Large intestine (tissue), 3 donors: ENCODE data around the gene DBT. TPM values are rescaled to one million over a fixed set of nuclear protein-coding genes. Genes with fewer than 3 reads are reported as not detected.
"Not testable (repeated sequence)": the region's sequence is repeated elsewhere in the genome, so short reads cannot be mapped to it uniquely, and the experiment has no call there.

Experiments
- DNase-seq, 2 donors: peaks; one replicate each; pipeline versions ENCODE4 v3.0.0 to v3.0.0-alpha.2; 2013
- H3K27ac ChIP-seq: one replicate; pipeline ENCODE4 v1.5.1; 2013; ENCODE audit warnings: low read length
- H3K27me3 ChIP-seq: 2 replicates; pipeline ENCODE4 v1.6.1; 2013; ENCODE audit warnings: low read length; ENCODE audit not compliant: control insufficient read depth, insufficient read depth
- H3K36me3 ChIP-seq: 2 replicates; pipeline ENCODE4 v1.6.1; 2013; ENCODE audit warnings: low read length; ENCODE audit not compliant: control insufficient read depth, insufficient read depth
- H3K4me1 ChIP-seq: one replicate; pipeline ENCODE4 v1.6.1; 2013; ENCODE audit warnings: low read length; ENCODE audit not compliant: control insufficient read depth, insufficient read depth
- H3K4me3 ChIP-seq: one replicate; pipeline ENCODE4 v1.5.1; 2013; ENCODE audit warnings: low read length
- H3K9me3 ChIP-seq: one replicate; pipeline ENCODE4 v1.6.1; 2013; ENCODE audit warnings: mild to moderate bottlenecking, low read depth, low read length, moderate library complexity; ENCODE audit not compliant: control insufficient read depth
- WGBS: methylation state at CpG from one replicate; pipeline ENCODE4 v1.1.5; 2013; ENCODE audit warnings: low lambda C conversion rate; ENCODE audit not compliant: insufficient coverage; 5-methylcytosine and 5-hydroxymethylcytosine counted together
- polyA plus RNA-seq: library from polyadenylated mRNA; unstranded; fragments of 120-200 nt; gene quantifications from one replicate; pipeline ENCODE4 v1.2.1, GENCODE V29; 2013

DBT gene
- polyA plus RNA-seq, 1 donor: 10.8 TPM

- not testable (repeated sequence) for H3K4me1 ChIP-seq, H3K4me3 ChIP-seq, H3K36me3 ChIP-seq, H3K9me3 ChIP-seq, H3K27ac ChIP-seq, DNase-seq
- WGBS: no CpG with 5 or more reads among the region's 5 CpGs
- peaks cover 13% of the 10 kb centered on the region for H3K27me3 ChIP-seq
These were observed 6.6 kb upstream of the DBT start for GRCh38 chr1:100256273-100256672.

- H3K27me3 ChIP-seq: peaks cover 13% of the 10 kb centered on the region
- H3K4me1 ChIP-seq: peaks cover 5% of the 10 kb centered on the region
- H3K36me3 ChIP-seq: no peaks in the 10 kb centered on the region
- 30% methylated on average over 2 of the region's 10 CpGs for WGBS
- H3K27ac ChIP-seq: no peak overlapping the region
- no peaks in the 10 kb centered on the region for H3K9me3 ChIP-seq
- H3K4me3 ChIP-seq: no peak overlapping the region
- no peak for DNase-seq
These were observed 3.9 kb upstream of the DBT start for GRCh38 chr1:100253552-100253951.

DNA sequence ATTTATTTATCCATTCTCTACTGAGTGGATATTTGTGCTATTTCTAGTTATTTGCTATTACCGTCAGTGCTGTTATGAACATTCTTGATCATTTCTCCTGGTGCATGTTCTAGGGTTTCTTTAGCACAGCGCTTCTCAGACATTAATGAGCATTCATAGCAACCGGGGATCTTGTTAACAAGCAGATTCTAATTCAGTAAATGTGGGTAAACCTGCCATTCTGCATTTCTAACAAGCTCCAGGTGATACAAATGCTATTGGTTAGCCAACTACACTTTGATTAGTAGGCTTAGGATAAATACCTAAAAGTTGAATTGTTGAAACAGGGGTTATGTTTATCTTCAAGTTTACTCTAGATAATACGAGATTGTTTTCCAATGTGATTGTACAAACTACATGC lies 3.3 kb upstream of the DBT start:
- 60% methylated on average over 1 of the region's 4 CpGs for WGBS
- Histone ChIP-seq H3K27me3 (peaks cover 13% of the 10 kb centered on the region), H3K27ac (no peak overlapping the region), H3K4me3 (no peak overlapping the region), H3K9me3 (no peaks in the 10 kb centered on the region), H3K36me3 (no peaks in the 10 kb centered on the region), H3K4me1 (peaks cover 5% of the 10 kb centered on the region)
- DNase-seq: no peak

- Histone ChIP-seq H3K4me1 (peaks cover 9% of the 10 kb centered on the region), H3K9me3 (no peaks in the 10 kb centered on the region), H3K36me3 (no peaks in the 10 kb centered on the region), H3K27ac (no peak overlapping the region), H3K4me3 (no peak overlapping the region), H3K27me3 (peaks cover 13% of the 10 kb centered on the region)
- no CpG with 5 or more reads among the region's 3 CpGs for WGBS
- DNase-seq: no peak
These were observed 1.2 kb upstream of the DBT start for GRCh38 chr1:100250807-100251206.

GRCh38 chr1:100250264-100250663 lies 630 bp upstream of the DBT start:
- H3K9me3 ChIP-seq: no peaks in the 10 kb centered on the region
- H3K36me3 ChIP-seq: no peaks in the 10 kb centered on the region
- peaks cover 9% of the 10 kb centered on the region for H3K4me1 ChIP-seq
- H3K4me3 ChIP-seq: peak overlapping the region; percentile 96
- H3K27ac ChIP-seq: no peak overlapping the region
- H3K27me3 ChIP-seq: peaks cover 10% of the 10 kb centered on the region
- DNase-seq: no peak
- 0% methylated on average over 1 of the region's 1 CpG for WGBS

DNA sequence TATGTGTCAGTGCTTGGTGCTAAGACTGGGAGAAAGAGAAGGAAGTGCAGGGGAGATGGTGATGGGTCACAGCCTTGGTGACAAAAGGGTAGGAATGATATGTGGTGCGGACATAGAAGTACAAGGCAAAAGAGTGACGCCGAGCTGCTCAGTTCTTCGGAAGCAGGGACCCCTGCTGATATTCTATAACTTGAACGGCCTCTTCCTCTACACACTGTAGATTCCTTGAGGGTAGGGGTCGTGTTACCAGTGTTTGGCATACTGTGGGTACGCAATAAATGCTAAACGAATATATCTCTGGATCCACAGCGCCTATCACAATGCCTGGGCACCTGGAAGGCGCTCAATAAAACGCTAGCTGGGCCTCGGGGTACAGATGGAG lies 488 bp downstream of the DBT start:
- Histone ChIP-seq H3K4me3 (peak overlapping the region; percentile 96), H3K4me1 (peaks cover 9% of the 10 kb centered on the region), H3K27me3 (peaks cover 6% of the 10 kb centered on the region), H3K27ac (peak overlapping the region; percentile 78), H3K9me3 (no peaks in the 10 kb centered on the region), H3K36me3 (no peaks in the 10 kb centered on the region)
- no CpG with 5 or more reads among the region's 12 CpGs for WGBS
- DNase-seq: peak in 1 of 2 donors; percentile 15

GRCh38 chr1:100246738-100247137 lies 2.9 kb downstream of the DBT start:
- Histone ChIP-seq H3K36me3 (peaks cover 3% of the 10 kb centered on the region), H3K4me1 (peaks cover 9% of the 10 kb centered on the region), H3K27me3 (no peaks in the 10 kb centered on the region), H3K4me3 (no peak overlapping the region), H3K9me3 (no peaks in the 10 kb centered on the region), H3K27ac (no peak overlapping the region)
- DNase-seq: peak; percentile 24 to 42
- WGBS: 39% methylated on average over 2 of the region's 4 CpGs

DNA sequence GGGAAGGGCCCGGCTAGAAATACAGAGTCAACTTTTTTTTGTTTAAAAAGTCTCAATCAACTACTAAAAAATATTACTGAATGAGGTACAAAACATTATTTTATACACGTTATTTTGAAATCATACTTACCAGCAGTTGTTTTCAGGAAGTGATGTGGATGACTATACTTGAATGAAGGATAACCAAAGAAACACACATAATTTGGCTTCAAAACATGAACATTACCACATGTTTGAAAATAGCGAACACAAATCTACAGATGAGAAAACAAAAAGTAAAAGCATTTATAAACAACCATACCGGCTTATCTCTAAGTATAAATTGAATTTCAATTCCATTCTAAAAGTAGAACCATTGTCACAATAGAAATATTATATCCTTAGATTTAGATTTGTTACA lies 9.0 kb downstream of the DBT start:
- no peak for DNase-seq
- no peak overlapping the region for H3K27ac ChIP-seq
- no peaks in the 10 kb centered on the region for H3K4me1 ChIP-seq
- no peaks in the 10 kb centered on the region for H3K27me3 ChIP-seq
- H3K4me3 ChIP-seq: no peak overlapping the region
- 96% methylated on average over 3 of the region's 4 CpGs for WGBS
- no peaks in the 10 kb centered on the region for H3K9me3 ChIP-seq
- H3K36me3 ChIP-seq: peaks cover 25% of the 10 kb centered on the region

DNA sequence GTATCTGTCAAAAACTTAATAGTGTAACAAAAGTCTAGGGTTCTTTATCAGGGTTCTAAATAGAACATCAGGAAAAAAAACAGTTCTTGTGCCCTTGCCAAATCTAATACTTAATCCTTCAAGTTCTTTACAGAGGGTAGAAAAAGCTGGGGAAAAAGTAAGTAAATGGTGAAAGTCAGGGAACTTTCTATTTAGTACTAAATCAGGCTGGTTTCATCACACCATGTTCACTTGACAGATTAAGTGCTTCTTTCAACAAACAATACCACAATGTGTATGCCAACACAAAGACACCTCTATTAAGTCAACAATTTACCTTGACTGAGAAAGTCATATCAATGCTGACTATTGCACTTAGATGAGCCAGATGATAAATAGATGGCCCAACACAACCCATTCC lies 9.7 kb downstream of the DBT start:
- Histone ChIP-seq H3K4me3 (no peak overlapping the region), H3K4me1 (no peaks in the 10 kb centered on the region), H3K27ac (no peak overlapping the region), H3K36me3 (peaks cover 25% of the 10 kb centered on the region), H3K9me3 (no peaks in the 10 kb centered on the region), H3K27me3 (no peaks in the 10 kb centered on the region)
- DNase-seq: no peak

DNA sequence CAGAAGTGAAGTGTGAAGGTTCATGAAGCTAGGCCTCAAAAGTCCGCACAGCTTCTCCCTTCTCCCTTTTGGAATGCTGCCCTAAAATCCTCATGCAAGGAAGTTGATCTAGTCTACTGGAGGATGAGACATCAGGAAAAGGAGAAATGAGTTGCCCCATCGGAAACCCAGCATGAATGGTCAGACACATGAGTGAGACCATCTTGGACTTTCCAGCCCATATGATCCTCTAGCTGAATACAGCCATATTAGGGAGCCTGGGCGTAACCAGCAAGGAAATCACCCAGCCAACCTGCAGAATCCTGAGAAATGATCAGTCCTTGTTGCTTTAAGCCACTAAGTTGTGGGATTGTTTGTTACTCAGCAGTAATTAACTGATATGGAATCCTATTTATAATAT lies 12.5 kb downstream of the DBT start:
- Histone ChIP-seq H3K9me3 (no peaks in the 10 kb centered on the region), H3K27me3 (no peaks in the 10 kb centered on the region), H3K27ac (no peak overlapping the region), H3K4me1 (no peaks in the 10 kb centered on the region), H3K36me3 (peaks cover 34% of the 10 kb centered on the region), H3K4me3 (no peak overlapping the region)
- DNase-seq: no peak
- no CpG with 5 or more reads among the region's 3 CpGs for WGBS

- Histone ChIP-seq H3K9me3 (no peaks in the 10 kb centered on the region), H3K27me3 (no peaks in the 10 kb centered on the region), H3K4me1 (no peaks in the 10 kb centered on the region), H3K4me3 (no peak overlapping the region), H3K27ac (no peak overlapping the region), H3K36me3 (peaks cover 44% of the 10 kb centered on the region)
- WGBS: no CpG with 5 or more reads among the region's 1 CpG
- no peak for DNase-seq
These were observed 15.2 kb downstream of the DBT start for GRCh38 chr1:100234432-100234831.
